Anterior cingulate cortex (tissue), 58 donors: Measurements from ENCODE around the gene COL18A1.
"Not testable (repeated sequence)": the region's sequence is repeated elsewhere in the genome, so short reads cannot be mapped to it uniquely, and the experiment has no call there.

Experiments
- DNase-seq, 58 donors: peaks; one replicate each; lab custom pipeline; 2025; lab: John Stamatoyannopoulos, UW

Gene COL18A1

DNA sequence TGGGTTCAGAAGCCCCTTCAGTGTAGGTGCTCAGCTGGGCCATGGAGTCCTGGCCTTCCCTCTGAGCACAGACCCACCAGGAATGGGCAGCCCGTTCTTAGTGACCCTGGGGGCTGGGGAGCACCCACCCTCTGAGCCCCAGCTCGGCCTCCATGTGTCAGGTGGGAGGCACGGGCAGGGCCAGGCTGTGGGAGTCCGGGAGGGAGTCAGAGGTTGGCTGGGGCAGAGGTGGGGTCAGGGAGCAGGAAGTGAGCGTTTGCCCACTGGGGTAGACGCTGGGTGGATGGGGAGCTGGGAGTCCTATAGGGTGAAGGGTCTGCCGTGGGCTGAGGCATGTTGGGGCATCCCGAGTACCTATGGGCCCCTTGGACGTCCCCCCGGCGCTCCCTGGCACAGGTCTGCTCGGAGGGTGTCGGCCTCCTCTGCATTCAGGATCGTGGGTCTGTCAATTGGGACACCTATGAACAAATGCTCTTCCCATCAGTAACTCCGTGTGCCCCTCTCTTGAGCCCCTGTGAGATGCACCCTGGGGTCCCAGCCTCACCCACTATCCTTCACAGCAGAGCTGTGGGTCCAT lies 30.5 kb downstream of the COL18A1 start:
- DNase-seq, result no peak

DNA sequence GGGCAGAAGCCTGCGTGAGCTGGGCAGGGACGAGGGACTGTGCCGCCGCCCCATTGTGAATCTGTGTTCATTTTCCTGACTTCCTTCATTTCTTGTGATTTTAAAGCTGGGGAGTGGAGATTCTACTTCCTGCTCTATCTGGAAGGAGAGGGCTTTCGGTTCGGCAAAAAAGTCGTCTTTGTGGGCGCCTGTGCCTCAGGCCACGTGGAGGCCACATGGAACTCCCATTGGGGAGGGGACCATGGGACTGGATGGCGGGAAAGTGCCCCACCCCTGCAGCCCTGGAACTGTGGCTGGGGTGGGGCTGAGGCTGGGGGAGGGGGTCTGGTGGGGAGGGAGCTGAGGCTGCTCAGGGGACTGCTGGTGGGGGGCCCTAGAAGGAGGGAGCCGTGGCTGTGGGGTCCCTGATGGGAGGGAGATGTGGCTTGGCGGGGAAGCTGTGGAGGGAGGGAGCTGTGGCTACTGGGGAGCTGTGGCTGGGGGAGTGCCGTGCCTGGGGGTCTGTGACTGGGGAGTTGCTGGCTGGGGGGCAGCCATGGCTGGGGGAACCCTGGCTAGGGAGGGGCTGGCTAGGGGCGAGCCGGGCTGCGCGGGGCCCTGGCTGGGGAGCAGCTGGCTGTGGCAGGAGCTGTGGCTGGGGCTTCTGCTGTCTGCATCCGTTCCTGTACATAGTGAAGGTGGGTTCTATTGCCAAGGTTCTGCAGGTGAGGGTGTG lies 31.5 kb downstream of the COL18A1 start:
- DNase-seq, result no peak

DNA sequence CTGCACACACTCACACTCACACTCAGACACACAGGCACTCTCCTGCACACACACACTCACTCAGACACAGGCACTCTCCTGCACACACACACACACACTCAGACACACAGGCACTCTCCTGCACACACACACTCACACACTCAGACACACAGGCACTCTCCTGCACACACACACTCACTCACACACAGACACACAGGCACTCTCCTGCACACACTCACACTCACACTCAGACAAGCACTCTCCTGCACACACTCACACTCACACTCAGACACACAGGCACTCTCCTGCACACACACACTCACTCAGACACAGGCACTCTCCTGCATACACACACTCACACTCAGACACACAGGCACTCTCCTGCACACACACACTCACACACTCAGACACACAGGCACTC lies 32.9 kb downstream of the COL18A1 start:
- not testable (repeated sequence) for DNase-seq

DNA sequence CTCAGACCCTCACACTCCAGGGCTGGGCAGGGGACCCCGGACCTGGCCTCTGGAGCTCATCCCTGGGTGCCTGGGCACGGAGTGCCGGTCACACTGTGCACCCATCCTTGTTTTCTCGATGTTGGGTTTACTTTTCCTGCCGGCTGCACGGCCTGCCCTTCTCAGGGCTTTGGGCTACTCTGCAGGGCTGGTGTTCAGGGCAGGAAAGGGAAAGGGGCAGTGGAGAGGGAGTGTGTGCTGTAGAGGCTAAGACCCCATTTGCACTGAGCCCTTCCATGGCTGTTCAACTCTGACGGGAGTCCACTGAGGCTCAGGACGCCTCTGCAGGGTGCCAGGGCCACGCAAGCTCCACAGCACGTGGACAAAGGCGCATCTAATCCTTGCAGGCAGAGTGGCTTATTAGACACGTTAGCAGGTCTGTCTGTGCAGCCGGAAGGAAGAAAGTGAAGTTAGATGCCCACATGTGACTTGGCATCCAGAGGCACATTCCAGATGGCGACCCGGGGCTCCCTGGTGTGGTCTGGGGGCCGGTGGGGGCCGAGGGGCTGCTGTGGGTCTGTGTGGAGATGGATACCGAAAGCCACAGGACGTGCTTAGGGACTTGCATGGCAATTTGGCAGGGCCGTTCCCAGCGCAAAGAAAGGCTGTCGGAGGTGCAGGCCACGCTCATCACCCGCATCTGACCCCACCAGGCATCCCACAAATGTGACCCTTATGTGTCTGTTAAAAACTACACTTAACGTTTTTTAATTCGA lies 33.6 kb downstream of the COL18A1 start:
- DNase-seq, result no peak

DNA sequence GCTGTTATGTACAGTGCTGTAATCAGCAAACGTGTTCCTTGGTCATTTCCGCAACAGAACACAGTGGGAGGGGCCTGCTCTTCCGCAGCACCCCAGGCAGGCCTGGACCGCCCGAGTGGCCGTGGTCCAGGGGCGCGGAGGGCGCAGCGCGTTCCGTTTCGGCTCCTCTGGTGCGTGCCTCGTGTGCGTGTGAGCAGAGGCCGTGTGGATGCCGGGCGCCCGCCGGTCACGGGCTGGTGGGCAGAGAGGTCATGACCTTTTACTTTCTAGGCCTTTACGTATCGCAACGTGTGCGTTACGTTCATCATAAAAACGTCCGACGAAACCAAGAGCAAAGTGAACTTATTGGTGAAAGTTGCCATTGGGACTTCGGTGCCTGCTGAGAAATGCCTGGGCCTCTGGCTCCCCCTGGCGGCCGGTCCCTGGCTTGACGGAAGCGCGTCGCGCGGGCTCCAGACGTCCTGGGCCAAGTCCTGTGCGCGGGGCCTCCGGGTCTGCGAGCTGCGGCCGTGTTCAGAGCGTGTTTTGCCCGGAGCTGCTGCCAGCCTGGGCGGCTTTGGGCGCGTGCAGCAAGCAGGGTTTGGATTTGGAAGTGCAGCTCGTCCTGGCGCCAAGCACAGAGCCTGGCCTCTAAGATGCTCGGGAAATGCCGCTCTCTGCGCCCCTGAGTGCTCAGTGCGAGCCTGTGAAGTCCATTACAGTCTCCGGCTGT lies 34.4 kb downstream of the COL18A1 start:
- peak in 53 of 58 donors; percentile 4 to 88 (median 56) for DNase-seq

DNA sequence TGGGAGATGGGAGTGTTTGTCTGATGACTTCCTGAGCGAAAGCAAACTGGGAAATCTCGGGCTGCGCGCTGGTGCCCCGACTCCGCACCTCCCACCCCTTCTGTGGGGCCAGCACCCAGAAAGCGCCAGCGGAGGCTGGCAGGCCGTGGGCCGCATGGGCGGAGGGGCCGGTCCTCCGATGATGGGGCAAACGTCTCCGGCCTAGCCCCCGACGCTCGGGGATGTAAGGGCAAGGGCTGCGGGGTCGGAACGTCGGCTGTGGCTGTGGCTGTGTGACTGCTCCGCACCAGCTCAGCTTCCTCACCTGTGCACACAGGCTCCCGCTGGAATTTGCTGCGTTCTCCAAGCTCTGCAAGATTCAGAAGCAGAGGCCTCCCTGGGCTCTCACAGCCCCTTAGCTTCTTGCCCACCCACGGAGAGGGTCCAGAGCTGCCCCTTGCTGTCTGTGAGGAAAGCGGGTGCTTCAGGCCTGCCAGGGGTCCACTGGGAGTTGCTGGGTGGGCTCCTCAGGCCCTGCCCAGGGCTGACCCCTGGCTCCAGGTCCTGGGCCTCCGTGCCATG lies 35.0 kb downstream of the COL18A1 start:
- DNase-seq, result no peak

DNA sequence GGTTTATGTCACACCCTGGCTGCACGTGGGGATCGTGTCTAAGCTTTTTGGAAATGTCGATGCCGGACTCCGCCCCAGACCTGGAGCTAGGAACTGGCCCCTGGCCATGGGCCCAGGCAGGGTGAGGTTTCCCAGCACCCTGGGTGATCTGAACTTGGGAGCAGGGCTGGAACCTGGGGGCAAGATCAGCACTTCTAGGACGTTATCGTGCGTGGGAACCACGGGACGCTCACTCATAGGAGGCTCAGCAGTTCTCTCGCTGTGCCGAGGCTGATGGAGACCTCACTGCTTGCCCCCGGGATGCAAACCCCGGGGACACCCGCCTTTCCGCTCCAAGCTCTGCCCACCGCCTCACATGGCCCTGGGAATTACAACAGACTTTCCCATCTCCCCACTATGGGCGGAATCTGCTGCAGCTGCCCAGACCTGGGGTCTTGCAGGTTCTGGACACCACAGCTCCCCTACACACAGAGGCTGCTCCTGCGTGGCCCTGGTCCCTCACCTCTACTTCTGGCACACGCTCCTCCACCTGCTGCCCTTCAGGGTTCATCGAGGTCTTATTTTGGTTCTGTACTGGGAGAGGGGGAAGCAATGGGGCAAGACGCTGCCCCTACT lies 35.9 kb downstream of the COL18A1 start:
- no peak for DNase-seq

DNA sequence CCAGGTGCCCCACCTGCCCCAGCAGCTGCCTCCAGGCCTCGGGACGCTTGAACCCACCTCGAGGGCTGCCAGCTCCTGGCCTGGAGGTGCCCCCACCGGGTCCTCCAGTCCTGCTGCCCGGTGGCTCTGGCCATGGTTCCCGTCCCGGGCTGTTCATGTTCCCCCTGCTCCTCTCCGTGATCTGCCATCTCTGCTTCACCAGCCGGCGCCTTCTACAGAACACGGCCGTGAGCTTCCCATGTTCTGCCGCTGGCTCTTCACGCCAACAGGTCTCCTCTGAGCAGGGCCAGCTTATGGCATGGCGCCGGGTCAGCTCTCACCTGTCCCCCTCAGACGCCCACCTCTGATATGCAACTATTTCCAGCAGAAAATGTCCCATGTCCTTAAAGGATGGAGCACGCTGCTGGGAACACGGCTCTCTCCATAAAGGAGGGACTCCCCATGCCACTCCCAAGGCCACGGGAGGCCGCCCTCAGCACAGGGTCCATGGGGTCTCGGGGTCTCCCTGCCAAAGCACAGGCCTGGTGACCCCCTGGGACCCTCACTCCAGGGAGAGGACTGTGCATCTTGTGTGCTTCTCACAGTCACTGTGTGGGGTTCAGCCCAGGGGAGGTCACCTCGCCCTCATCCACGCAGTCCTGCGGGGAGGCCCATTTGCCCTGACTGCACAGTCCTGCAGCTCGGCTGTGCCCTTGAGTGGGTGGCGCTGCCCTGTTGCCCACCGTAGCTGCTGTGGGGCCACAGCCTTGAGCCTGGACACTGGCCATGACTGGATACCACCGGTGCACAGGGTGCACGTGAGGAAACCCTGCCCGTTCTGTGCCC lies 36.7 kb downstream of the COL18A1 start:
- DNase-seq, result no peak

DNA sequence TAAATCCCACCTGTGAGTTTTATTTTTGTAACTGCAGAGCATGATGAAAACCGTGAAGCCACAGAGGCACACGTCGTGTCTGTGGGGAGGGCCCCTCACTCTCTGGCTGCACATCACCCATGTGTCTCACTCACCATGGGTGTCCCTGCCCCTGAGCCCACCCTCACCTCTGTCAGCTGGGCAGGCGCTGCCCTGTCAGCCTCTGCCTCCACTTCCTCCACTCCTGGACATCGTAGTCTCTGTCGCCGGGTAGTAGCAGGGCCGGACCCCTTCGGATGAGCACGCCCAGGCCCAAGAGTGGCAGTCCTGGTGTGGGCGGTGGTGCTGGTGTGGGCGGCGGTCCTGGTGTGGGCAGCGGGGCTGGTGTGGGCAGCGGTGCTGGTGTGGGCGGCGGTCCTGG lies 37.3 kb downstream of the COL18A1 start:
- peak in 1 of 58 donors; percentile 28 for DNase-seq

DNA sequence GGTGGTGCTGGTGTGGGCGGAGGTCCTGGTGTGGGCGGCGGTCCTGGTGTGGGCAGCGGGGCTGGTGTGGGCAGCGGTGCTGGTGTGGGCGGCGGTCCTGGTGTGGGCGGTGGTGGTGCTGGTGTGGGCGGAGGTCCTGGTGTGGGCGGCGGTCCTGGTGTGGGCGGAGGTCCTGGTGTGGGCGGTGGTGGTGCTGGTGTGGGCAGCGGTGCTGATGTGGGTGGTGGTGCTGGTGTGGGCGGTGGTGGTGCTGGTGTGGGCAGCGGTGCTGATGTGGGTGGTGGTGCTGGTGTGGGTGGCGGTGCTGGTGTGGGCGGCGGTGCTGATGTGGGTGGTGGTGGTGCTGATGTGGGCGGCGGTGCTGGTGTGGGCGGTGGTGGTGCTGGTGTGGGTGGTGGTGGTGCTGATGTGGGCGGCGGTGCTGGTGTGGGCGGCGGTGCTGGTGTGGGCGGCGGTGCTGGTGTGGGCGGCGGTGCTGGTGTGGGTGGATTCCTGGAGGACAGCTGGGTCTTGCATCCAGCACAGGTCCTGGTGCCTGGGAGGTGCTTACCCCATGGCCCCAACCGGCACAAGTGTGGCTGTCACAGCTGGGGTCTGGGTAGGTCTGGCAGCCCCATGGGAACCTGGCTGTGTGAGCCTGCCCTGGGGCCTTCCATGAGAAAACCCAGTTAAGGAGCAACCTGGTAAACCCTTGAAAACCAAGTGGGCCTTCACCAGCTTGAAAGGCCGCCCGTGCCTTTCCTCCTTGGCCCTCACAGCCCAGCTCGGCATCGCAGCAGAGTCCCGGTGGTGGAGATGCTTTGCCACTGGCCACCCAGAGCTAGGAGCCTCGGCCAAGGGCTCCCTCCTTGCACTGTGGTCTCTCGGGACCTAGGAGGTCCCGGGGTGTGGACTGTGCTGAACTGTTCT lies 38.0 kb downstream of the COL18A1 start:
- not testable (repeated sequence) for DNase-seq

DNA sequence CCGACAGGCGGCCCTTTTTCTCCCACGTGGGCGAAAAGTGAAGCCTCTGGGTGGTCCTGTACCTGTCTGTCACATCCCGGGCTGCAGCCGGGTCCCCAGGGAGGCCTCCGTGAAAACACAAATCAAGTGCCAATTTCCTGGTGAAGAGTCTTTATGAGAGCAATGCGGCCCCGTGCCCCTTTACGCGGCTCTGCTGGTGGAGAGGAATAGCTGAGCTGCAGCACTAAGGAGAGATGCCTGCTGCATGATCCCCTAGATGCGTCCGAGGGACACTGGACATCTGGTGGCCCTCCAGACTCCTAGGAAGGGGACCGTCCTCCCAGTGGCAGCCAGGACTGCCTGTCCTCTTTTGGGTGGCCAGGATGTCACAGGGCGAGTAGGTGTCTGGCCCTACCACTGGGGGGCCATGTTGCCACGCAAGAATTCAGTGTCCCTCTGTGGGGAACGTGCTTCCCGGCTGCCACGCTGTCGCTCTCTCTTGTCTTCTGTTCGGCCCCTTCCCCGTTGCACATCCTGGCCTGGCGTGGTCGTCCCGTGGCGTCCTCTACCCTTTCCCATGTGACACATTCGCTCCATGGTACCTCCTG lies 38.7 kb downstream of the COL18A1 start:
- peak in 14 of 58 donors; percentile 18 to 59 (median 36) for DNase-seq

DNA sequence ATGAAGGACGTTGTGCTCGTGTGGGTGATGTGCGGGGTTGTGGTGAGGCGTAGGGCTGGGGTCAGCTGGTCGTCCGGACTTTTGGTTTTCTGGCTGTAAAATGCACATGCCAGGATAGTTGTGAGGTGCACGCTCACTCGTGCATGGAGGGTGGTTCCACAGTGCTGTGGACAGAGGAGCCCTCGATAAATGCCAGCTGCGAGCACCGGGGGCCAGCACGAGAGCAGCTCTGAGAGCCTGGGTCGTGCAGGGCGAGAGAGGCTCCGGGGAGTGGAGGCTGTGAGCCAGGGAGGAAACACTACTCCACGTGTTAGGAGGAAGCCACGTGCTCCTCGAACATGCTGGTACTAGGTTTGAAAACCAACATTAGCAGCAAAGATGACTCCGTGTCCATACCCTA lies 39.4 kb downstream of the COL18A1 start:
- peak in 2 of 58 donors; percentile 21 to 30 for DNase-seq

DNA sequence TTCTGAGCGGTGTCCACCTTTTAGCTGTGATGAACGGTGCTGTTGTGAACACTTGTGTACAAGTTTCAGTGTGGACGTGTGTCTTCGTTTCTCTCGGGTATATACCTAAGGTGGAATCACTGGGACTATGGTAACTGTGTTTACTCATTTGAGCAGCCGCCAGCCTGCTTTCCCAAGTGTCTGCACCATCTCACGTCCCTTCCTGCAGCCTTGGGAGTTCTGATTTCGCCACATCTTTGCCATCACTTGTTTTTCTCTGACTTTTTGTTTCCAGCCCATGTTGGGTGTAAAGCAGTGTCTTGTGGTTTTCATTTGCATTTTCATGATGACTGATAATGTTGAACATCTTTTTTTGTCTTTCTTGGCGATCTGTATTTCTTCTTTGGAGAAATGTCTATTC lies 40.4 kb downstream of the COL18A1 start:
- no peak for DNase-seq

DNA sequence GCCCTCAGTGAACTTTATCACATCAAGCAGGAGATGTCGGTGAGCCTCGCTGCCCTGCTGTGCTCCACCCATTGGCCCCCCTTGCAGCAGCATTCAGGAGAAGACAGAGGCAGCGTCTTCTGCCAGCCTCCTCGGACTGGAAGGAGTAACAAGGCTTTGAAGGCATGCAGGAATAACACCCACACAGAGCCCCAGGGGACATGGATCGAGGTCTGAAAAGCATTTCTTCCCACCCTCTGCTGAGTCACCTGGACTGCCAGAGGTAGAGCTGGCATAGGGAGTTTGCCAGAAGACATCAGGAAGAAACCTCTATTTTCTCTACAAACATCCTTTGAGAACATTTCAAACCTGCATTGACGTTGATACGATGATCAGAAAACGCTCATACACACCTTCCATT lies 42.9 kb downstream of the COL18A1 start:
- no peak for DNase-seq

DNA sequence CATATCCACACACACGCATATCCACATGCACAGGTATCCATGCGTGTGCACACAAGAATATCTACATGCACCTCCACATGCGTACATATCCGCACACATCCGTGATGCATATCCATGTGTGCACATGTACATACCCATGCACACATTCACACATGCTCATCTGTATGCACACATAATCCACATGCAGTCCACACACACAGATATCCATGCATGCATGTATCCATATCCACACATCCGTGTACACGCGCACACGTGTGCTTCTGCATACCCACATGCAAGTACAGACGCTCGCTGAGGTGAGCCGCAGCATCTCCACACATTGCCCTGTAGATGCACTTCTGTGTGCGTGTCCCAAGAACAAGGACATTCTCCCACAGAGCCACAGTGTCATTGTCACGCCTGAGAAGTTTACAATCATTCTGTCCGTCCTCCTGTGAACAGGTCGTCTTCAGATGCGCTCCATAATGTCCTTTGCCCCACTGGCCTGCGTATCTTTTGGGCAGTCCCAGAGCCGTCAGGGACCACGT lies 43.4 kb downstream of the COL18A1 start:
- DNase-seq, result no peak

DNA sequence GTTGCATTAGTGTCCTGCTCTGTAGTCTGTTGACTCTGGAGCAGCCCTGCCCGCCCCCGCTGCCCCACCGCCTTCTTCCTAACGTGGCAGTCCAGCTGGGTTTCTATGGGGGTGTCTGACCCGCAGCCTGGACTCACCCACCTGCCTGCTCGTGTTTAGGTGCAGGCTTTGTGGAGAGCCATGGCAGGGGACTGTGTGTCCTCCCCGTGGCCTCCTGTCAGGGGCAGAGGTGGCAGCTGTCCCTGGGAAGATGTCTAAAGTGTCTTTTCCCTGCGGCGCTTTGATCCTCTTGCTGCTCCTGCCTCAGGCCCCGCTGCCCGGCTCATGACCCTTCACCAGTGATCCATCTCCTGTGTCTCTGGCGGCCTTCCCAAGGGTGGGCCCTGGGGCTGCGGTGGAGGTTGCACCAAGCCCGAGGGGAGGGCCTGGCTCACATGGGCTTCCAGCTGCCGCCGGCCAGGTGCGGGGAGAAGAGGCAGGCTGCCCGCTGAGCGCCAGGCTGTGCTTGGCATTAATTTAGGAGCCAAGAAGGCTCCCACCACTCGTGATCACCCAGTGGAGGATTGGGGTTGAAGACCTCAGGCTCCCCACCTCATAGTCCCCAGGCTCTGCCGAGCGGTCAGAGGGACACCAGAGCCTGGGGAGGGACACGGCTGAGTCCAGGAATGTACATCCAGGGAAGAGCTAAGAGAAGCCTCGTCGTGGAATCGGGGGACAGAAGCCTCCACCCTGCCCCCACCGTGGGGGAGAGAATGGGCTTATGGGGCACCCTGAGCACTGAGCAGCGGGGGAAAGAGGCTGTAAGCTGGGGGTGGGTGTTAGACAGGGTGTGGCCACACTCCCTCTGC lies 44.1 kb downstream of the COL18A1 start:
- DNase-seq, result no peak
